Stimulated activated CD4-positive, alpha-beta T cell treated with anti-CD3 and anti-CD28 coated beads, Interleukin-12 subunit alpha, Interleukin-12 subunit beta, amount 100 ng/mL, for 48 hours (primary cell): ENCODE measurements around the gene SYPL2.

ENCODE experiments used
- DNase-seq, 3 donors: peaks; one replicate each; pipeline ENCODE4 v3.0.0-alpha.2; 2020; ENCODE audit warnings: low read depth in 2 of 3, low spot score in 1 of 3

Gene SYPL2

DNA sequence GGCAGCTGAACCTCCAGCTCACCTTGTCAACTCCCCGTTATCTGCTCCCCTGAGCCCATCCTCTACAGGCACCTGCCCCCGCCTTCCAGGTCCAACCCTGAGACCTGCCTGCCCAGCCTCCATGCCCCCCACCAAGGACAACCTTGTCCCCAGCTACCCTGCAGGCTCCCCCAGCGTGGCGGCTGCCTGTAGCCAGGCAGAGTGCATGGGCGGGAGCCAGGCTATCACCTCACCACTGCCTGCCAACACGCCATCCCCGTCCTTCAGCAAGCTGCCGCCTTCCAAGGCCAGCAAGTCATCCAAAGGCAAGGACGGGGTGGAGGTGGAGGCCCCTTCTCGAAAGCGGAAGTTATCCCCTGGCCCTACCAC is 24.6 kb downstream of the SYPL2 start:
- DNase-seq: no peak

DNA sequence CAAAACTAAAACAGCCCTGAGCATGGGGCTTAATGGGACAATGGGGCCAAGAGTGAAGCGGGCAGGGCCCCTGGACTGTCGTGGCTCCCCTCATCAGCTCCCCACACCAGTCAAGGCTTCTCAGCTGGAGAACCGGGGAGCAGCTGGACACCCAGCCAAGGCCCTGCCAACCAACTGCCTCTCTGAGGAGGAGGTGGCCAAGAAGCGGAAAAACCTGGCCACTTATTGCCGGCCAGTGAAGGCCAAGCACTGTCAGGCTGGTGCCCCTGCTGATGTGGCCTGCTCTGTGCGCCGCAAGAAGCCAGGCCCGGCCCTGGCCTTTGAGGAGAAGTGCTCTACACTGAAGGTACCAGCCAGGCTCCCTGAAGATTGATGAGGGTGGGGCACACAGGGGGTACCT is 25.0 kb downstream of the SYPL2 start:
- DNase-seq: no peak

GRCh38 chr1:109492779-109493178 is 26.4 kb downstream of the SYPL2 start:
- no peak for DNase-seq

- no peak for DNase-seq
Measured at GRCh38 chr1:109493227-109493626, 26.9 kb downstream of the SYPL2 start.

DNA sequence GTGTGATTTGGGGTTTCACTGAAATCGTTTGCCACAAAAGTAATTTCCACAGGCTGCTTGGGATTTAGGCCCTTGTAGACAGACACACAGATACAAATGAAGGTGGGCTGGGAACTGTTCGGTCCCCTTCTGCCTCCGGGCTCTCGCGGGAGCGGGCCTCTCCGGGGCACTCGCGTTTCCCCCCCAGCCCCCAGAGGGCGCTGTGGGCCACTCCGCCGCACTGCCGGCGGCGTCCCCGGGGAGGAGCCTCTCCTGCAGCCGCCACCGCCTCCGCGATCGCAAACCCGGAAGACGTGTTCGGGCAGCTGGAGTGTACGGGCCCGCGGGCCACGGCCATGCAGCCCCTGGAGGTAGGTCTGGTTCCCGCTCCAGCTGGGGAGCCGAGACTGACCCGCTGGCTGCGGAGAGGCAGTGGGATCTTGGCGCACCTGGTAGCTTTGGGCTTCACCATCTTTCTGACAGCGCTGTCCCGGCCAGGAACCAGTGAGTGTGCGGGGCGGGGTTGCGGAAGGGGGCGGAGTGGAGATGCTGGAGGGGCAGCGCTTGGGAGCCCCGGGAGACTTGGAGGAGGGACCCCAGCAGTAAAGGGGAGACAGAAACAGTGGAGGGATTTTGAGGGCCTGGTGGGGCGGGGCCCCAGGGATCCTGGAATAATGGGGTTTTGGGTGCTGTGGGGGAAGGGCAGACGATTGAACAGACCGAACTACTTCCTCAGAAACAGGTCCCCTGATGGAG is 27.6 kb downstream of the SYPL2 start, which contains the start of gene CYB561D1:
CYB561D1 (plus strand) TSS at position 290 of the 735 bp plus-strand sequence; CDS start at position 336, 46 bp downstream.
- DNase-seq: peak; percentile 81 to 84 (median 83)

DNA sequence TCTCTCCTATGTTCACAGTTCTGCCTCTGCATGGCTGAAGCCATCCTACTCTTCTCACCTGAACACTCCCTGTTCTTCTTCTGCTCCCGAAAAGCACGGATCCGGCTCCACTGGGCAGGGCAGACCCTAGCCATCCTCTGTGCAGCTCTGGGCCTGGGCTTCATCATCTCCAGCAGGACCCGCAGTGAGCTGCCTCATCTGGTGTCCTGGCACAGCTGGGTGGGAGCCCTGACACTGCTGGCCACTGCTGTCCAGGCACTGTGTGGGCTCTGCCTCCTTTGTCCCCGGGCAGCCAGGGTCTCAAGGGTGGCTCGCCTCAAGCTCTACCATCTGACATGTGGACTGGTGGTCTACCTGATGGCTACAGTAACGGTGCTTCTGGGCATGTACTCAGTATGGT is 29.4 kb downstream of the SYPL2 start:
- no peak for DNase-seq

DNA sequence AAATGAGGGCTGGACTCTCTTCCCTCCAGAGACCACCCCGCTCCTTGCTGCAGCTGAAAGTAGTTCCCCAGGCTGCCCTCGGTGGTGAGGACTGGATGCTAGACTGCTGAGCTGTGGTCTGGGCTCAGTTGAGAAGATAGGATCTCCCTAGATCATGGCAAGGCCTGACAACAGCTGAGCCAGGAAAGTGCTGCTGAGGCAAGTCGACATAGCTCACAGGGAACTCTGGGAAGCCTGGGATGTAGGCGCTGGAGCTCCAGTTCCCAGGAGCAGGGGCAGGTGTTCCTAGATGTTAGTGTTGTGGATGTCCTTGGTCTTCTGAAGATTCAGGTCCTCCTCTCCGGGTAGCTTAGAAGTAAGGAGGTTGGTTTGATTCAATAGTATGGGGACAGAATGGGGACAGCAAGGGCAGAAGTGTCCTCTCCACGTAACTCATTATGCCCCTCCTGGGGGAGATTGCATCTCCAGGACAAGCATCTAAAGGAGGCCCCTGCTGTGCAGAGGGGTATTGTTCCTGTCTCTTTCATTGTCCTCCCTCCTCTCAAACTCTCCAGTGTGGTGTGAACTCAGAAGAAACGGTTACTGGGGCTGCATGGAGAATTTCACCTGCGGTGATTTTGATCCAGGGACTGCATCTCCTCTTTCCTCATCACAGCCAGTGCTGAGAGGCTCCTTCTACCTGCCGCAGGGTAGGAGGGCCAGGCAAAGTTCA is 31.3 kb downstream of the SYPL2 start:
- DNase-seq: no peak

- no peak for DNase-seq
Measured at GRCh38 chr1:109498161-109498801, 31.9 kb downstream of the SYPL2 start.

DNA sequence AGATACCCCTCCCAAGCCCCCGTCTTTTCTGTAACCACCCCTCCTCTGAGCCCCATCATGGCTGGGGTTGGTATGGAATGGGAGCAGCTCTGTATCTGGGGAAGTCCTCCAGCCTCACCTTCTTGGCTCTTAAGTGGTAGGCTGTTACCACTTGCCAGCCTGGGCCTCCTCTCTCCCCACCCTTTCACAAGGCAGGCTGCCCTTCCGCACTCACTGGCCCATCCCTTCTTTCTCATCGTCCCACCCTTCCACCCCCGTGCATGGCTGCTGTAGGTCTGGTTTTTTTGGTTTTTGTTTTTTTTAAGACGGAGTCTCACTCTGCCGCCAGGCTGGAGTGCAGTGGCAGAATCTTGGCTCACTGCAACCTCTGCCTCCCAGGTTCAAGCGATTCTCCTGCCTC is 32.7 kb downstream of the SYPL2 start:
- no peak for DNase-seq

GRCh38 chr1:109499661-109500536 is 33.6 kb downstream of the SYPL2 start:
- peak in 1 of 3 donors; percentile 57 for DNase-seq

DNA sequence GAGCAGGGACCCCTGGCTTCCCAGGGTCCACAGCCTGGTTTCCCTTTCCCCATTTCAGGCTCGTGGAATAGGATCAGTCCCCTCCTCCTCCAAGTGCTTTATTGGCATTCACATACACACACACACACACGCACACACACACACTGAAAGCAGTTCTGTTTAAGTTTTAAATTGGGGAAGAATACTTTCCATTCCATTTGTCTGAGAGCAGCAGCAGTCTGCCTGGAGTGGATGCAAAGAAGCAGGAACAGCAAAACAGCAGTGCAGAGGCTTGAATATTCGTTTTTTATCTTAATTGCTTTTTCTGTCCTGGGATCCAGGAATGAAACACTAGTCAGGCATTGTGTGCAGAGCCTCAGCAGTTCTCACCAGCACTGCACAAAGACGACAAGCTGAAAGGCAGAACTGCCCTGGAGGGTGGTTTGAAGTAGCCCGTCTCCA is 34.6 kb downstream of the SYPL2 start:
- no peak for DNase-seq

- no peak for DNase-seq
Measured at GRCh38 chr1:109501644-109502363, 35.5 kb downstream of the SYPL2 start.

DNA sequence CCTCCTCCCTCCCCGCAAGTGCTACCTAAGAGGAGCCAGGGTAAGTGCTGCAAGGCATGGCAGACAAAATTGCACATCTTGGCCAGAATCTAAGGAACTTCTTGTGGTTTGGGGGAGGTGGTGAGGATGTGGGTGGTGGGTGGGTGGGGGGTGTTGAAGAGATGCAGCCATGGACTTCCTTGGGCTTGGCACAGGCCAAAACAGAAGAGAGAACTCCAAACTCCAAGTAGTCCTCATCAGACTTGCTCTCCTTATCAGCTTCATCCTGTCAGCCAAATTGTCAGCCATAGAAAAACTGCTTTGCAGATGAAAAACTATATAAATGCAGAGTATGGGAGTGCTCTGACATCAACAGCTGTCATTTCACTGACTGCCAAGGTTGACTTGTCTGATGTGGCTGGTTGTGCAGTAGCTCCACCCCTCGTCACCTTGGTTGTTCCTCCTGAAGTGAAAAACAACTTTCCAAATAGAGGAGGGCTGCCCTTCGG is 36.1 kb downstream of the SYPL2 start:
- no peak for DNase-seq

DNA sequence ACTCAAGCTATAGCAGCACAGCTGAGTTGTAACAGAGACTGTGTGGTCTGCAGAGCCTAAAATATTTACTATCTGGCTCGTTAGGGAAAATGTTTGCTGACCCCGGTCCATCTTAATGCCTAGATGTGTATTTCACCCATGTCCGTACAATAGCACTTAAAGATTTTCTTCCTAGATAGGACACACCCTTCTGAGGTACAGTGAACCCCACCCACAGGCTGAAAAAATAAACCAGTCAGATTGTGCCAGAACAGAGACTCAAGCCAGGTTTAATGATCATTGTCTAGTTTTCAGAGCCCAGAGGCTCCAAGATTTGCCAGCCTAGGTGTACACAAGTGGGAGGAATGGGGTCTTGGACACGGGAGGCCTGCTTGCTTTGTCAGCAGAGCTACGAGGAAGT is 37.6 kb downstream of the SYPL2 start:
- no peak for DNase-seq

GRCh38 chr1:109504974-109505373 is 38.6 kb downstream of the SYPL2 start:
- no peak for DNase-seq

- no peak for DNase-seq
Measured at GRCh38 chr1:109508001-109508872, 41.9 kb downstream of the SYPL2 start.

GRCh38 chr1:109508873-109509175 is 42.5 kb downstream of the SYPL2 start:
- no peak for DNase-seq

GRCh38 chr1:109509176-109510134 is 43.1 kb downstream of the SYPL2 start, which contains the start of gene AMIGO1:
TSS of gene AMIGO1 (minus strand) at chr1:109509727. CDS start at chr1:109508912, 815 bp downstream.
- DNase-seq: peak in 1 of 3 donors; percentile 54
